Left cardiac atrium (tissue), 4 donors: Measurements from ENCODE around the gene SSBP2. TPM values are rescaled to one million over a fixed set of nuclear protein-coding genes. Genes with fewer than 3 reads are reported as not detected.
A peak's percentile ranks its signal among the peaks of the same experiment; 100 is the strongest.
"Not testable (repeated sequence)": the region's sequence is repeated elsewhere in the genome, so short reads cannot be mapped to it uniquely, and the experiment has no call there.

Experiments
- ATAC-seq, 2 donors: fragments of 200-7000 bp; cut with Tn5 transposase; one replicate each; pipeline ENCODE4 v1.9.1; 2020; ENCODE audit warnings: mild to moderate bottlenecking in 2 of 2, moderate library complexity in 2 of 2
- DNase-seq: peaks from one replicate; pipeline ENCODE4 v3.0.0-alpha.2; 2020
- intact Hi-C, 2 donors: fragments of 100-400 bp; cut with DNase I; formaldehyde crosslinking; loops; one replicate each; pipeline versions ENCODE4 v1.14.1 to v1.15.1; 2022 to 2023
- total RNA-seq, 2 donors: library from RNA; stranded (reverse); fragmentation: NEBNext Ultra II Directional; extraction: Animal tissue kit (Norgen Biotek cat#: 25700); gene quantifications; one replicate each; pipeline ENCODE4 v1.2.1, GENCODE V29; 2021
- donor health status: DM: no; HTN: yes; CAD: no.
- donor health status: DM: no; HTN: yes; CAD: no; lungs with severe emphysema.
- donor health status: DM: yes; HTN: yes; CAD: no.
- donor health status: Dilated cardiomyopathy.

Gene SSBP2
- total RNA-seq, 2 donors from 2014 or later = 37.7 to 46.9 TPM

- intact Hi-C loops = loop anchor here (1.0 to 10.0 kb wide), 6 partner anchors 37 to 414 kb away; partner anchors contain the start of gene ATG10 (in 1 of the 2)
- no peak for DNase-seq
- ATAC-seq = peak; percentile 0 to 16
These were observed 439 bp downstream of the SSBP2 start for GRCh38 chr5:81750308-81751008.

DNA sequence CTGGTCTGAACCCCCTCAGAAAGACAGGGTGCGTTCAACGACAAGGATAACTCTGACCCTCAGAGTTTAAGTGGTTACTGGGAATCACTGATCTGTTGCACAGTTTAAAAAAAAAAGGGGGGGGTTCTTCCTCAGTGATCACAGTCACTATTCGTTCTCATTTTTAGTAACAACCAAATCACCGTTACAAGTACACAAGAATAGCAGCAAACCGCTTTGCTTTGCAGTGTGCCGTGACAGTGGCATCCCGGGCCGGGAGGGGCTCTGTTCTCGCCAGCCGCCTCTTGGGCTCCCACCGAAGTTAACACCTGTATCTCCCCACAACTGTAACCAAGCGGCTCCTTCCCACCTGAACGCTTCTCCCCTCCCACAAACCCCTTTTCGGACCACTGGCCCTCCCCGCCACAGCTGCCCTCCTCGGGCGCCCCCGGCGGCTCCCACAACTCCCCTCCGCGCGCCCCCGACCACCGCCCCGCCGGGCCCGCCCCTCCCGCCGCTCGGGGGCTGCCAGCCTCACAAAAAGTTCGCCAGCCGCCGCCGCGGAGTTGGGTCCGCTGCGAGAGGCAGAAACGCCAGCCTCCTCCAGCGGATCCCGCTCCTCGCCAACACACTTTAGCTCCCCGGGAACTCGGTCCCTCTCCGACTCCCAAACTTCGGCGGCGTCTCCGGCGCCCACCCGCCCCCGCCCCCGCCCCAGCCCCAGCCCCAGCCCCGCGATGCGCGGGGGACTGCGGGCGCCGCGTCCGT lies 1.2 kb downstream of the SSBP2 start:
- intact Hi-C loops = loop anchor here (2.0 to 10.0 kb wide), 7 partner anchors 38 to 415 kb away; partner anchors contain the start of gene ATG10 (in 1 of the 2)
- DNase-seq (peak; percentile 46), ATAC-seq (no peak)

DNA sequence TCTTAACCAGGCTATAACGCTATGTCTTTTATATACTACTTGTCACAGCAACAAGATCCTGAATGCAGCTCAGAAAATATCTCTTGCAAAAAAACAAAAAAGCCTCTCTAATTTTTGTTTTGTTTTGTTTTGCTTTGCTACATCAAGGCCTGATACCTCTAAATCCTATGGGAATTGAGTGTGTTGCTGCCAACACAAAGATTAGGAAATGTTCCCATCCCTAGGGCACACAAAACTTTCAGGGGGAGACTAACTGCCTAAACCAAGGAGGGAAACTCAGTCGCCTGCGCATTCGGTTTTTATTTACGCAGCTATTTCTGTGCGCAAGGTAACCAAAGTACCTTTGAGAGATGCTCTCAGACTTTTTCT lies 1.7 kb downstream of the SSBP2 start:
- DNase-seq (no peak), ATAC-seq (no peak)
- intact Hi-C loops = loop anchor here (5.0 to 10.0 kb wide), 2 partner anchors 234 to 242 kb away; no protein-coding TSS in a partner anchor

DNA sequence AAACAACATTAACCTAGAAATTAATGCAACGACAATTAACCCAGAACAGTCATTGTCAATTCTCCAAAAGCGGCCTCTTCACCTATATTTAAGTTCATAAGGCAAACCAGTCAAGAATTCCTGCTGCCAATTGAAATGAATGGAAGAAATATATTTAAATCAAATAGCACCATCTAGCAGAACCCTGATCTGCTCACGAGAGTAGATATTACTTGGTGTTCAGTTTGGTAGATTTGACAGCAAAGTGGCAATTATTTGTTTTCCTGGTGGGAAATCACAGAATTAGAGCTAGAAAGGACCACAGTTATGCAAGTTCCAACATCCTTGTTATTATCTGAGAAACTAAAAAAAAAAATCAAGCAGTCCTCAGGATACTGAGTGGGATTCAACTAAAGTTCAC lies 2.3 kb downstream of the SSBP2 start:
- no peak for ATAC-seq
- no peak for DNase-seq
- intact Hi-C loops = loop anchor here (5.0 to 10.0 kb wide), 2 partner anchors 234 to 241 kb away; no protein-coding TSS in a partner anchor

DNA sequence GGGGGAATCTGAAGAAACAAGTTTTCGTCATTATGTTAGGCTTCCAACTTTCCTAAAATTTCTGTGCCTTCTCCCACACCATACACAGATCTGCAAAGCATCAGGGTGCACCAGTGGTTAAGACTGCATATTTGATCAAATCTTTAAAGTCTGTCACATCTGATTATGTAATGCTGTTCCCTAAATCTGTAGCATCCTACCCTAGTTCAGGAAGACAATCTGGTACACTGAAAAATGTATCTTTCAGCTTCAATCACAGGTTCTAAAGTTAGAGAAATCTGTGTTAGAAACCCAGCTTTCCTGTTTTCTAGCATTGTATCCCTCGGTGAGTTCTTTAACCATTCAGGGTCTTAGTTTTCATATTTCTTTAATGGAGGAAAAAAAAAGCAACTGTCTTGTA lies 3.9 kb downstream of the SSBP2 start:
- DNase-seq (no peak), ATAC-seq (no peak)
- intact Hi-C loops = loop anchor here (5.0 to 10.0 kb wide), 2 partner anchors 232 to 240 kb away; no protein-coding TSS in a partner anchor

GRCh38 chr5:81740758-81741157 lies 10.1 kb downstream of the SSBP2 start:
- ATAC-seq = no peak
- intact Hi-C loops = loop anchor here in 1 of 2 donors (10.0 kb wide), 1 partner anchor 226 kb away; no protein-coding TSS in a partner anchor
- DNase-seq = no peak

- intact Hi-C loops = no loop called here
- ATAC-seq (no peak), DNase-seq (no peak)
These were observed 11.6 kb downstream of the SSBP2 start for GRCh38 chr5:81739291-81739690.

DNA sequence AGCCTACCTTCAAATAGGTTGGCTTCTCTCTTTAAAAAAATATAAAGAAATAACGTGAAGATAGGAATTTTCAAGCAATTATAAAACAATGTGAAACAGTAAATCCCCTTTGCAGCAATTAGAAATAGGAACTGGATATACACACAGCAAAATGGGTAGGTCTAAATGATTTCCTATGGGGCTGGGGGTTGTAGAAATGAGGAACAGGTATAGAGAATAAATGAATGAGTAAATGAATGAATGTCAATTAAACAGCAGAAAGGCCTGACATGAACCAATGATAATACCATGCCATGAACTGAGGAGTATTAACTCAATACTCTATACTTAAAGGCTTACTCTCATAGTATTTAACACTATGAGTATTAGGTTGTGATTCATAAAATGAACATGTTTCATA lies 21.6 kb downstream of the SSBP2 start:
- intact Hi-C loops = no loop called here
- no peak for DNase-seq
- no peak for ATAC-seq

GRCh38 chr5:81728301-81728700 lies 22.6 kb downstream of the SSBP2 start:
- no peak for DNase-seq
- intact Hi-C loops = no loop called here
- ATAC-seq = no peak

DNA sequence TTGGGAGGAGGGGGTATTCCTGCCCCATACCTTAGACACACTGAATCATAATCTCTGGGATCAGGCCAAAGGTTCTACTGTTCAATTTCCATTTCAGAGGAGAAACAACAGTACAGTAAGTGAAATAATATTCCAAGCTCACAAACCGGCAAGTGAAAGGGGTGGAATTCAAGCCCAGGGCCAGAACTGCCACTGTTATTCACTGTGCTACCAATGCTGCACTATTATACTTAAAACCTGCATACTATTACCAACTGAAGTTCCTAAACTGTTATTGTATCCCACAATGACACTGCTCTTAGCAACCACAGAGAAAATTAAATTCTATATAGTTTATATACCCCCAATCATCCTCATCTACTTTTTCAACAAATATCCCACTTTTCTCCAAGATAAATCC lies 24.6 kb downstream of the SSBP2 start:
- intact Hi-C loops = no loop called here
- ATAC-seq = no peak

GRCh38 chr5:81724571-81724970 lies 26.3 kb downstream of the SSBP2 start:
- ATAC-seq = no peak
- intact Hi-C loops = no loop called here

More for the DNA sequence above, 24.6 kb downstream of the SSBP2 start:
- no peak for DNase-seq

DNA sequence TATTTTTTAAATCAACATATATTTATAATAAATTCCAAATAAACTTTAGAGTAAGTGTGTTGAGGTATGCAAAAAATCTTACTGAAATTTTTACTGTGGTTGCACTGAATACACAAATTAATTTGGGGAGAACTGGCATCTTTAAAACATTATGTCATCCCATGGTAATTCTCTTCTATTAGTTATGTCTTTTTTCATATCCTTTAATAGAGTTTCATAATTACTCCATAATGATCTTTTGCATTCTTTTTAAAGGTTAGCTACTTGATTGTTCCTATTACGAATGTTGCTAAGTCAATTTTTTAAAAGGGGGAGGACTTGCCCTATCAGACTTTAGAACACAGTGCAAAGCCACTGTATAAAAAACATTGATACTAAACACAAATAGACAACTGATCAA lies 26.8 kb downstream of the SSBP2 start:
- no peak for DNase-seq
- intact Hi-C loops = no loop called here
- ATAC-seq = no peak

More at GRCh38 chr5:81724571-81724970, 26.3 kb downstream of the SSBP2 start:
- DNase-seq = no peak

DNA sequence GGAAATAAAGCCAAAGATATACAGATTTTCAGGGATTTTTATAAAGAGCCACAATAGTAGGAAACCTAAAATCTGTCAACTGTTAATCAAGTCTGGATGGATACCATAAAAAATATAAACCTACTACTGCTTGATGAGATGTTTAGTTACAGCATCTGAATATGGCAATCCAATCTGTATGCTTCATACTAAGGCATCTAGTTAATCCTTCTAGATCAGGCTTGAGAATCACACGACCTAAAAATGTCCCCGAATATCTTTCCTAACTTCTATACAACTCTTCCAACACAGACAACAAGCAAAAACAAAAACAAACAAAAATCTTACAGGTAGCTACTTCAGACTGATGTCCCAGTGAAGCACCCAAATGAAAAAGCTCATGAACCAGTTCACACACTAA lies 29.8 kb downstream of the SSBP2 start:
- DNase-seq (no peak), ATAC-seq (no peak)
- intact Hi-C loops = no loop called here

DNA sequence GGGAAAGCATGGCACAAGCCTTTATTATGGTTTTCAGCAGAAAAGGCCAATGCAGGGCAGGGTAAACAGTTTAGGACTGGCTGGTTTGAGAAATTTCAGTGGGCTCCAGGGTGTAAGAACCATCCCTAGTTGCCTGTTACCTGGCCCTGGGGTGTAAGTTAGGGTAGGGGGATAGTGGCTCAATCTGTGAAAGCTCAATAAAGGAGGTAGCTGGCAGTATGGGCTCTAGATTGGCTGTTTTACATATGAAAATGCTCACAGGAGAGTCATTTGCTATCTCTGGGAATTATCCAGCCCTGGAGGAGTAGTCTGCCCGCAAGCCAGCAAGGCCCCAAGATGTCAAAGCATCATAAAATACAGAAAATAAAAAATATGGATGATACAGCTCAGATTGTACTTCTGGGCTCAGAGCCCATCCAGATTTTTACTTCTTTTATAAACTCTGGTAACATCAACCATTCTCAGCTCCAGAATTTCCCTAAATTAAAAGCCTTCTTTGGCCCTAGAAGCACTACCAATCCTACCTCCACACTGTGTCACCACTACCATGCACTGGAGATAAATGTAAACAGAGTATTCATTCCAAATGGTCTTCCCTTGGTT lies 31.1 kb downstream of the SSBP2 start:
- intact Hi-C loops = no loop called here
- DNase-seq (no peak), ATAC-seq (no peak)

- ATAC-seq = no peak
- intact Hi-C loops = no loop called here
- no peak for DNase-seq
These were observed 32.6 kb downstream of the SSBP2 start for GRCh38 chr5:81718300-81718699.

- DNase-seq (no peak), ATAC-seq (no peak)
- intact Hi-C loops = no loop called here
These were observed 33.0 kb downstream of the SSBP2 start for GRCh38 chr5:81717860-81718259.

- intact Hi-C loops = no loop called here
- ATAC-seq = no peak
- no peak for DNase-seq
These were observed 33.7 kb downstream of the SSBP2 start for GRCh38 chr5:81717226-81717625.

GRCh38 chr5:81714076-81714475 lies 36.8 kb downstream of the SSBP2 start:
- intact Hi-C loops, DNase-seq, ATAC-seq: not testable (repeated sequence)

GRCh38 chr5:81708889-81709288 lies 42.0 kb downstream of the SSBP2 start:
- DNase-seq = no peak
- intact Hi-C loops = no loop called here
- no peak for ATAC-seq

DNA sequence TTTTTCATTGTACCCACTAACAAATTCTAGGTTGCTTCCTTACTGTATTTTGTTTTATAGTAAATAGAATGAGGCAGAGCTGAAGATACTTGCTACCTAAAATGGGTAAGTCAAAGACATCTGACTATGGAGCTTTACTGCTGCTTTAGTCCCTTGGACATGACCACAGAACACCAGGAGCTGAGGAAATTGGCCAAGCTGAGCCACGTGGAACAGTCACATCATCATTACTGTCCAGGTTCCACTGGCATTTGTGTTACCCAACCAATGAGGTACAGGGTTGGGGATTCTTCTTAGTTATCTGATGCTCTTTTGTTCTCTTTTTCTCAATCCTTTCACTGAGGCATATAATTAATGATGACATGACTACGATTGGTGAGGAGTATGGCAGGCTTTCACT lies 47.1 kb downstream of the SSBP2 start:
- intact Hi-C loops = no loop called here

More for the DNA sequence above, 47.1 kb downstream of the SSBP2 start:
- no peak for ATAC-seq
- DNase-seq = no peak
